Measurements from ENCODE around the gene LONRF2. TPM values are rescaled to one million over a fixed set of nuclear protein-coding genes. Genes with fewer than 3 reads are reported as not detected.

The LONRF2 gene
- total RNA-seq, 1 experiment from 2014 or later: not detected

DNA sequence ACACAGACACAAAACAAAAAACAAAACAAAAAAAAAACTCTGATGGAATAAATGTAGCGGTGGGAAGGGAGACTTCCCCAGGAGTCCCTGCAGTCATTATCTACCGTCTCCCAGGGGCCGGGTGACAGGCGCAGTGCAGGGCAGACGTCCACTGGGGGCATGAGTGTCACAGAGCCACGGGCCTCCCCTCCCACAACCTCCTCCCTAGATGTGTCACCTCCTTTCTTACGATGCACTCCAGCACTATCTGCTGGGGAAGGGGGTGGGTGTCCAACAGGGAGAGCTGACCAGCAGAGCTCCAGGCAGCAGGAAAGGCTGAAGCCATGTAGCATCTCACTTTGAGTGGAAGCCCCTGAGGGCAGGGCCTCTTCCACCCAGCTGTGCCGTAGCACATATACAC, 84.5 kb downstream of the LONRF2 start:
- TF ChIP-seq, protein P1, sequence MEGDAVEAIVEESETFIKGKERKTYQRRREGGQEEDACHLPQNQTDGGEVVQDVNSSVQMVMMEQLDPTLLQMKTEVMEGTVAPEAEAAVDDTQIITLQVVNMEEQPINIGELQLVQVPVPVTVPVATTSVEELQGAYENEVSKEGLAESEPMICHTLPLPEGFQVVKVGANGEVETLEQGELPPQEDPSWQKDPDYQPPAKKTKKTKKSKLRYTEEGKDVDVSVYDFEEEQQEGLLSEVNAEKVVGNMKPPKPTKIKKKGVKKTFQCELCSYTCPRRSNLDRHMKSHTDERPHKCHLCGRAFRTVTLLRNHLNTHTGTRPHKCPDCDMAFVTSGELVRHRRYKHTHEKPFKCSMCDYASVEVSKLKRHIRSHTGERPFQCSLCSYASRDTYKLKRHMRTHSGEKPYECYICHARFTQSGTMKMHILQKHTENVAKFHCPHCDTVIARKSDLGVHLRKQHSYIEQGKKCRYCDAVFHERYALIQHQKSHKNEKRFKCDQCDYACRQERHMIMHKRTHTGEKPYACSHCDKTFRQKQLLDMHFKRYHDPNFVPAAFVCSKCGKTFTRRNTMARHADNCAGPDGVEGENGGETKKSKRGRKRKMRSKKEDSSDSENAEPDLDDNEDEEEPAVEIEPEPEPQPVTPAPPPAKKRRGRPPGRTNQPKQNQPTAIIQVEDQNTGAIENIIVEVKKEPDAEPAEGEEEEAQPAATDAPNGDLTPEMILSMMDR (IDR thresholded peaks at IDR 0.05; ENCODE audit: unreplicated experiment): no peak
- Mint-ChIP-seq H3K36me3 (ENCODE audit: insufficient read depth, unreplicated experiment) (no peaks in the 10 kb centered on the region), H3K9me3 (ENCODE audit: unreplicated experiment) (no peaks in the 10 kb centered on the region), H3K4me1 (ENCODE audit: insufficient read depth, unreplicated experiment) (no peaks in the 10 kb centered on the region), H3K27me3 (ENCODE audit: insufficient read depth, unreplicated experiment) (no peaks in the 10 kb centered on the region), H3K4me3 (ENCODE audit: unreplicated experiment) (no peak overlapping the region), H3K27ac (ENCODE audit: low read depth, unreplicated experiment) (no peak overlapping the region)
- no peak for DNase-seq (ENCODE audit: unreplicated experiment)
- no TSS peak for BruUV-seq (replicated peaks)
- ChIA-PET CTCF (interaction anchor here (2.4 kb wide), 1 partner anchor 418 kb away, joined by 7 read pairs; no protein-coding TSS in a partner anchor), POLR2A (no interaction called here)
- intact Hi-C loops (cut with micrococcal nuclease): no loop called here

DNA sequence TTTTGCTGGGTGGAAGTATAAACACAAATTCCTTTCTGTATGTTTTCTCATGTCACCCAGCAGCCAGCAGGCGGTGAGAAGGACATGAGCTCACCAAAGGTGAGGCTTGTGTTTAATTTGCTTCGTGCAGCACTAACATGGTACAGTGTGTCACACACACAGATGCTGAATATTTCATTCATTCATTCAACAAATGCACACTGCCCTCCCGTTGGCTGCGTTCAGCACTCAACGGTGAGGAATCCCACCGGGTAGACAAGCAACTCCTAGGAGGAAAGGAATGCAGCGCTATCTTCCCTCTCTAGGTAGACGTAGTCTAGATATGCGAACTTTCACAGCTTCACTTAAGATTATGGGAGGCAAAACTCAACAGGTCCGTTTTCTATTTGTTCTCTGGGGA, 85.1 kb downstream of the LONRF2 start:
- TF ChIP-seq, protein P1 (IDR thresholded peaks at IDR 0.05; ENCODE audit: unreplicated experiment): no peak
- H3K4me1 Mint-ChIP-seq (ENCODE audit: insufficient read depth, unreplicated experiment): no peaks in the 10 kb centered on the region
- no peak overlapping the region for H3K4me3 Mint-ChIP-seq (ENCODE audit: unreplicated experiment)
- no peak for DNase-seq (ENCODE audit: unreplicated experiment)
- no TSS peak for BruUV-seq (replicated peaks)
- no peaks in the 10 kb centered on the region for H3K9me3 Mint-ChIP-seq (ENCODE audit: unreplicated experiment)
- POLR2A ChIA-PET: no interaction called here
- intact Hi-C loops (cut with micrococcal nuclease): no loop called here
- CTCF ChIA-PET: interaction anchor here (0.6 to 2.4 kb wide), 2 partner anchors 125 to 418 kb away, joined by 3 to 7 read pairs; no protein-coding TSS in a partner anchor
- no peaks in the 10 kb centered on the region for H3K27me3 Mint-ChIP-seq (ENCODE audit: insufficient read depth, unreplicated experiment)
- no peaks in the 10 kb centered on the region for H3K36me3 Mint-ChIP-seq (ENCODE audit: insufficient read depth, unreplicated experiment)
- no peak overlapping the region for H3K27ac Mint-ChIP-seq (ENCODE audit: low read depth, unreplicated experiment)

DNA sequence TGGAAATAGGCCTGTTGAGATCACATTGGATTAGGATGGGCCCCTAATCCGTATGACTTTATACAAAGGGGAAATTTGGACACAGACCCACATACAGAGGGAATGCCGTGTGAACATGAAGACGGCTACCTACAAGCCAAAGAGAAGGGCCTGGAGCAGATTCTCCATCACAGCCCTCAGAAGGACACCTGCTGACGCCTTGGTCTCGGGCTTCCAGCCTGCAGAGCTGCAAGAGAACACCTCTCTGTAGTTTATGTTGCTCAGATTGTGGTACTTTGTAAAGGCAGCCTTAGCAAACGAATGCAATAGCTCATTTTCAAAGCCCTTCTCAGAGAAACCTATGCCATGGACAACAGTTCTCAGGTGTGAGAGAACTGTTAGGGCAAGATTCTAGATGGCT, 86.1 kb downstream of the LONRF2 start:
- no peak overlapping the region for H3K27ac Mint-ChIP-seq (ENCODE audit: low read depth, unreplicated experiment)
- CTCF ChIA-PET: interaction anchor here (2.4 kb wide), 1 partner anchor 417 kb away, joined by 7 read pairs; no protein-coding TSS in a partner anchor

DNA sequence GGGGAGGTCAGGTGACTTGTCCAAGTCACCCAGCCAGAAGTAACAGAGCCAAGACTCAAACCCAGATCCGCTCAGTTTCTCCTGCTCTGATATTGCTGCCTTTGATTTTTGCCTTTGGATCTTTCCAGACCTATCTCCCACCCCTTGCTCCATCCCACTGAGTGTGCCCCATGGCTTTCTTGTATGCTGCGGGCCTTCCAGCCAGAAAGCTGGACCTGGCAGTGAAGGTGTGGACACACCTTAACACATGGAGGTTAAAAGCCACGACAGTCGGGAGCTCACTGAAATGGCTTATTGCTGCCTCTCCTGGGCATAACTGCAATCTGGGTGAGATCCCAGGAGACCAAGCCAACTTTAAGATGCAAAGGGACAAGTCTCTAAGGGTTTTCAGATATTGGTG, 86.7 kb downstream of the LONRF2 start:
- ChIA-PET CTCF (no interaction called here), POLR2A (no interaction called here)
- H3K9me3 Mint-ChIP-seq (ENCODE audit: unreplicated experiment): no peaks in the 10 kb centered on the region
- no TSS peak for BruUV-seq (replicated peaks)
- no peaks in the 10 kb centered on the region for H3K36me3 Mint-ChIP-seq (ENCODE audit: insufficient read depth, unreplicated experiment)
- intact Hi-C loops (cut with micrococcal nuclease): no loop called here
- TF ChIP-seq, protein P1 (IDR thresholded peaks at IDR 0.05; ENCODE audit: unreplicated experiment): no peak
- H3K27me3 Mint-ChIP-seq (ENCODE audit: insufficient read depth, unreplicated experiment): no peaks in the 10 kb centered on the region
- no peak overlapping the region for H3K27ac Mint-ChIP-seq (ENCODE audit: low read depth, unreplicated experiment)
- no peaks in the 10 kb centered on the region for H3K4me1 Mint-ChIP-seq (ENCODE audit: insufficient read depth, unreplicated experiment)
- H3K4me3 Mint-ChIP-seq (ENCODE audit: unreplicated experiment): no peak overlapping the region
- no peak for DNase-seq (ENCODE audit: unreplicated experiment)

More for the DNA sequence above, 86.1 kb downstream of the LONRF2 start:
- Mint-ChIP-seq H3K4me3 (ENCODE audit: unreplicated experiment) (no peak overlapping the region), H3K4me1 (ENCODE audit: insufficient read depth, unreplicated experiment) (no peaks in the 10 kb centered on the region), H3K36me3 (ENCODE audit: insufficient read depth, unreplicated experiment) (no peaks in the 10 kb centered on the region), H3K27me3 (ENCODE audit: insufficient read depth, unreplicated experiment) (no peaks in the 10 kb centered on the region), H3K9me3 (ENCODE audit: unreplicated experiment) (no peaks in the 10 kb centered on the region)
- intact Hi-C loops (cut with micrococcal nuclease): no loop called here
- POLR2A ChIA-PET: no interaction called here
- no peak for DNase-seq (ENCODE audit: unreplicated experiment)
- BruUV-seq (replicated peaks): no TSS peak
- TF ChIP-seq, protein P1 (IDR thresholded peaks at IDR 0.05; ENCODE audit: unreplicated experiment): no peak

Data from MCF 10A (cell line).